Naive thymus-derived CD8-positive, alpha-beta T cell (primary cell): ENCODE results near the gene USP46. TPM values are rescaled to one million over a fixed set of nuclear protein-coding genes. Genes with fewer than 3 reads are reported as not detected.

Source experiments
- ATAC-seq, 2 donors: fragments of 150-1000 bp; cut with Tn5 transposase in 1 of 2; sonication (Bioruptor Pico), chemical (Tn5 transposase) in 1 of 2; 1 replicate in 1 of 2; 2 replicates in 1 of 2; pipeline ENCODE4 v1.10.0; 2021; ENCODE audit warnings: mild to moderate bottlenecking in 2 of 2, moderate library complexity in 2 of 2
- POLR2A ChIA-PET: fragments of 350-600 bp; sonication (Branson Sonifier 250); formaldehyde crosslinking; loops from one replicate; lab custom pipeline; 2021; ENCODE audit warnings: antibody characterized with exemption; lab: Charles Lee
- DNase-seq, 10 donors: peaks; one replicate each; pipeline versions ENCODE4 v3.0.0 to v3.0.0-alpha.2; 2020 to 2022
- H3K27ac Mint-ChIP-seq, 10 donors: one replicate each; pipeline ENCODE4 v1.8.0; 2020 to 2022; ENCODE audit warnings: mild to moderate bottlenecking in 10 of 10, mixed read lengths in 10 of 10, moderate library complexity in 4 of 10, inconsistent platforms in 1 of 10
- H3K27me3 Mint-ChIP-seq, 5 donors: one replicate each; pipeline ENCODE4 v1.8.0; 2021 to 2022; ENCODE audit warnings: mixed read lengths in 5 of 5
- H3K36me3 Mint-ChIP-seq, 3 donors: one replicate each; pipeline ENCODE4 v1.8.0; 2020 to 2022; ENCODE audit warnings: mixed read lengths in 3 of 3, mild to moderate bottlenecking in 2 of 3, inconsistent platforms in 1 of 3
- H3K4me1 Mint-ChIP-seq, 4 donors: one replicate each; pipeline ENCODE4 v1.8.0; 2021 to 2022; ENCODE audit warnings: mixed read lengths in 4 of 4
- H3K4me3 Mint-ChIP-seq, 10 donors: one replicate each; pipeline ENCODE4 v1.8.0; 2020 to 2022; ENCODE audit warnings: mild to moderate bottlenecking in 10 of 10, mixed read lengths in 10 of 10, moderate library complexity in 6 of 10, inconsistent platforms in 1 of 10
- H3K9me3 Mint-ChIP-seq, 9 donors: one replicate each; pipeline ENCODE4 v1.8.0; 2020 to 2022; ENCODE audit warnings: mixed read lengths in 9 of 9, mild to moderate bottlenecking in 3 of 9, inconsistent platforms in 1 of 9, moderate library complexity in 1 of 9
- polyA plus RNA-seq, 3 donors: library from polyadenylated mRNA; unstranded; fragments of 300-500 nt; fragmentation: Illumina TruSeq; gene quantifications; one replicate each; pipeline ENCODE4 v1.2.3, GENCODE V29; 2021
- total RNA-seq, 8 experiments: library from RNA in 2 of 8; stranded (reverse) in 2 of 8; gene quantifications; one replicate each; pipeline ENCODE4 v1.2.3 and lab custom pipeline; 2021 to 2026

The USP46 gene, protein sequence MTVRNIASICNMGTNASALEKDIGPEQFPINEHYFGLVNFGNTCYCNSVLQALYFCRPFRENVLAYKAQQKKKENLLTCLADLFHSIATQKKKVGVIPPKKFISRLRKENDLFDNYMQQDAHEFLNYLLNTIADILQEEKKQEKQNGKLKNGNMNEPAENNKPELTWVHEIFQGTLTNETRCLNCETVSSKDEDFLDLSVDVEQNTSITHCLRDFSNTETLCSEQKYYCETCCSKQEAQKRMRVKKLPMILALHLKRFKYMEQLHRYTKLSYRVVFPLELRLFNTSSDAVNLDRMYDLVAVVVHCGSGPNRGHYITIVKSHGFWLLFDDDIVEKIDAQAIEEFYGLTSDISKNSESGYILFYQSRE
- total RNA-seq (1 to 10 TPM; 2.7 to 3.9 TPM), polyA plus RNA-seq (under 1 TPM in 2 of 3 donors, not detected in 1; 0.24 to 0.28 TPM), total RNA-seq (lab: John Stamatoyannopoulos, UW) (2.4 to 12.3 (median 5.5) reads per million in 6 experiments)

GRCh38 chr4:52659001-52659721 lies at the start of gene USP46:
TSS of gene USP46 (minus strand) at chr4:52659301. CDS start at chr4:52659150, 151 bp downstream.
- Mint-ChIP-seq H3K27me3 (peaks cover 15 to 39% (median 15%) of the 10 kb centered on the region in 5 donors), H3K27ac (peak within 1 kb of the TSS in 7 of 10 donors; percentile 58 to 85 (median 65)), H3K4me1 (peaks cover 8 to 21% (median 18%) of the 10 kb centered on the region in 4 donors), H3K36me3 (peaks cover 0 to 9% (median 8%) of the 10 kb centered on the region in 3 donors), H3K4me3 (peak within 1 kb of the TSS; percentile 75 to 91 (median 86)), H3K9me3 (peaks cover 0 to 6% (median 0%) of the 10 kb centered on the region in 9 donors)
- ATAC-seq (peak; percentile 63 to 86), DNase-seq (peak in 9 of 10 donors; percentile 14 to 56 (median 22))
- POLR2A ChIA-PET, result interaction anchor here (1.0 to 2.7 kb wide), 2 partner anchors 53 to 62 kb away, joined by 3 to 13 read pairs; no protein-coding TSS in a partner anchor

DNA sequence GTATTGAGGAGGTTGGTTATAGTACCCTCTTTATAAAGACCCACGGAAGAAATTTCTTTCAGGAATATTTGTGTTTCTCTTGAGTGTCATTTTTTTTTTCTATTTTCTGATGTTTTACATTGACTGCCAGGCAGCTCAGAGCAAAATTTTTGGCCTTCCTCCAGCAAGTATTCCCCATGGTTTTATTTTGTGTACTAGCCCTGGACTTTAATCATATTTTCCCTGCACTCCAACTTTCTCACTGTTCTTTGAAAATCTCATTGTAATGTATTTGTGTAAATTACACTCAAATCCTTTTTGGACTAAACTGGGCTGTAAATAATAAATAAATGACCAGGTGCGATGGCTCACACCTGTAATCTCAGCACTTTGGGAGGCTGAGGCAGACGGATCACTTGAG lies 45.6 kb upstream of the USP46 start:
- Mint-ChIP-seq H3K9me3 (no peaks in the 10 kb centered on the region), H3K4me1 (no peaks in the 10 kb centered on the region), H3K36me3 (peaks cover 0 to 3% (median 0%) of the 10 kb centered on the region in 3 donors), H3K4me3 (no peak overlapping the region), H3K27ac (no peak overlapping the region), H3K27me3 (peaks cover 0 to 6% (median 0%) of the 10 kb centered on the region in 5 donors)
- POLR2A ChIA-PET, result no interaction called here
- ATAC-seq, result no peak
- DNase-seq, result no peak

- Mint-ChIP-seq H3K27me3 (peaks cover 0 to 6% (median 0%) of the 10 kb centered on the region in 5 donors), H3K9me3 (no peaks in the 10 kb centered on the region), H3K36me3 (peaks cover 0 to 3% (median 0%) of the 10 kb centered on the region in 3 donors), H3K27ac (no peak overlapping the region), H3K4me3 (no peak overlapping the region), H3K4me1 (no peaks in the 10 kb centered on the region)
- no peak for DNase-seq
- no peak for ATAC-seq
- POLR2A ChIA-PET, result interaction anchor here (0.7 kb wide), 1 partner anchor 8 kb away, joined by 4 read pairs; no protein-coding TSS in a partner anchor
These were observed 45.0 kb upstream of the USP46 start for GRCh38 chr4:52704133-52704532.

GRCh38 chr4:52701207-52701606 lies 42.1 kb upstream of the USP46 start:
- Mint-ChIP-seq H3K9me3 (no peaks in the 10 kb centered on the region), H3K4me1 (peaks cover 0 to 4% (median 2%) of the 10 kb centered on the region in 4 donors), H3K27me3 (peaks cover 0 to 10% (median 3%) of the 10 kb centered on the region in 5 donors), H3K27ac (no peak overlapping the region), H3K4me3 (no peak overlapping the region), H3K36me3 (no peaks in the 10 kb centered on the region)
- ATAC-seq, result no peak
- POLR2A ChIA-PET, result interaction anchor here (1.4 kb wide), 1 partner anchor 11 kb away, joined by 4 read pairs; no protein-coding TSS in a partner anchor
- DNase-seq, result no peak

- H3K4me3 Mint-ChIP-seq, result no peak overlapping the region
- H3K36me3 Mint-ChIP-seq, result peaks cover 0 to 32% (median 26%) of the 10 kb centered on the region in 3 donors
- no peak for DNase-seq
- ATAC-seq, result no peak
- no peak overlapping the region for H3K27ac Mint-ChIP-seq
- peaks cover 13 to 45% (median 27%) of the 10 kb centered on the region in 9 donors for H3K9me3 Mint-ChIP-seq
- H3K27me3 Mint-ChIP-seq, result peaks cover 10 to 37% (median 25%) of the 10 kb centered on the region in 5 donors
- H3K4me1 Mint-ChIP-seq, result peaks cover 0 to 4% (median 2%) of the 10 kb centered on the region in 4 donors
- POLR2A ChIA-PET, result no interaction called here
These were observed 35.8 kb upstream of the USP46 start for GRCh38 chr4:52694936-52695335.

- Mint-ChIP-seq H3K27me3 (peaks cover 10 to 37% (median 24%) of the 10 kb centered on the region in 5 donors), H3K4me1 (peaks cover 0 to 4% (median 2%) of the 10 kb centered on the region in 4 donors), H3K9me3 (peaks cover 13 to 45% (median 27%) of the 10 kb centered on the region in 9 donors), H3K4me3 (no peak overlapping the region), H3K27ac (no peak overlapping the region), H3K36me3 (peaks cover 0 to 32% (median 26%) of the 10 kb centered on the region in 3 donors)
- DNase-seq, result no peak
- POLR2A ChIA-PET, result no interaction called here
- ATAC-seq, result no peak
These were observed 34.4 kb upstream of the USP46 start for GRCh38 chr4:52693492-52693891.

DNA sequence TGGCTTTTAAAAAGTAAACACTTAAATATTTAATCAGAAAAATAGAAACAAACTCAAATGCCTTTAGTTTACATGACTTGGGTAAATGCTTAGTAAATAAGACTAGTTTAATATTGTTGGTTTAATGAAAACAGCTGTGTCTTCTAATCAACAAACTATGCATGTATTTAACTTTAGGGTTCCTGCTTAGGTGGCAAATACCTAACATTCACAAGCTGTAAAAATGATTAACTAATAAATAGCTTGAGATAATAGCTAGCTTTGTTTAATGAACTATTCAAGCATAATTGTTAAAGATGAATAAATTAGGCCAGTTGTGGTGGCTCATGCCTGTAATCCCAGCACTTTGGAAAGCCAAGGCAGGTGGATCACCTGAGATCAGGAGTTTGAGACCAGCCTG lies 30.0 kb upstream of the USP46 start:
- POLR2A ChIA-PET, result no interaction called here
- H3K27ac Mint-ChIP-seq, result no peak overlapping the region
- DNase-seq, result no peak
- H3K27me3 Mint-ChIP-seq, result peaks cover 0 to 26% (median 22%) of the 10 kb centered on the region in 5 donors
- peaks cover 0 to 24% (median 23%) of the 10 kb centered on the region in 3 donors for H3K36me3 Mint-ChIP-seq
- no peak for ATAC-seq
- peaks cover 9 to 30% (median 25%) of the 10 kb centered on the region in 9 donors for H3K9me3 Mint-ChIP-seq
- H3K4me1 Mint-ChIP-seq, result no peaks in the 10 kb centered on the region
- H3K4me3 Mint-ChIP-seq, result no peak overlapping the region

- DNase-seq (no peak), ATAC-seq (no peak)
- H3K27me3 Mint-ChIP-seq, result peaks cover 0 to 19% (median 9%) of the 10 kb centered on the region in 5 donors
- H3K4me1 Mint-ChIP-seq, result no peaks in the 10 kb centered on the region
- peaks cover 3 to 16% (median 11%) of the 10 kb centered on the region in 9 donors for H3K9me3 Mint-ChIP-seq
- H3K36me3 Mint-ChIP-seq, result peaks cover 0 to 13% (median 10%) of the 10 kb centered on the region in 3 donors
- no peak overlapping the region for H3K27ac Mint-ChIP-seq
- H3K4me3 Mint-ChIP-seq, result no peak overlapping the region
- POLR2A ChIA-PET, result no interaction called here
These were observed 28.6 kb upstream of the USP46 start for GRCh38 chr4:52687696-52688095.

GRCh38 chr4:52685316-52685715 lies 26.2 kb upstream of the USP46 start:
- no peak for ATAC-seq
- Mint-ChIP-seq H3K9me3 (peaks cover 0 to 3% (median 0%) of the 10 kb centered on the region in 9 donors), H3K27ac (no peak overlapping the region), H3K4me1 (no peaks in the 10 kb centered on the region), H3K36me3 (peaks cover 0 to 6% (median 0%) of the 10 kb centered on the region in 3 donors), H3K4me3 (no peak overlapping the region), H3K27me3 (peaks cover 0 to 11% (median 6%) of the 10 kb centered on the region in 5 donors)
- POLR2A ChIA-PET, result no interaction called here
- no peak for DNase-seq

DNA sequence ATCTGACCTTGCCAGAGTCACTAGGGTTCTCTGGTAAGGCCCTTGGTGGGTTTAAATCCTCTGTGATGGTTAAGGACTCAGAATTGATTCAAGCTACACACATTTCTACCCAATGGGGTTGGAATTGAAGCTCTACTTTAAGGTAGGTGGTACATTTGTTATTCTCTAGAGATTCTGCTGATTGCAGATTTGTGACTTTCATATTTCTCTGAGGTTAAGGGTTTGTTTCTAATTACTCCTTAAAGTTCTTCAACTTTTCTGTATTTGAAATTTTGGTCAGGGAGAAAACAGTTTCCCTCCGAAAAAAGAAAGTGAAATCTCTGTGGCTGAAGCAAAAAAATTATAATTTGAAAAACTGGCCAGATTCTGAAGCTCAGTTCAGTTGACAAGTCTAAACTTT lies 25.8 kb upstream of the USP46 start:
- no peak for ATAC-seq

DNA sequence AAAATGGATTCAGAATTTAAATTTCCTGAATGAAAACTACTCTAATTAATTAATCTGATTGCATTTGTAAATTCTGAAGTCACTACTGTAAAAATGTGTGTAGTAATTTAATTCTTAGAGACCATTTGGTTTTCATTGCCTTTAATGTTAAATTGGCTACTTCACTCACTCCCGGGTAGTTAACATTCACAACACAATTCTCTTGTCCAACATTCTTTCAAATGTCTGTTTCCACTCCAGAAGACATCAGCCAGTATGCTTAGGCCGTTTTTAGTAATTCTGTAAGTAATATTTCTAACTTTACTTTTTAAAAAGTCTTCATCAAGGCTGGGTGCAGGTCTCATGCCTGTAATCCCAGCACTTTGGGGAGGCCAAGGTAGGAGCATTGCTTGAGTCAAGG lies 21.3 kb upstream of the USP46 start:
- peaks cover 0 to 3% (median 0%) of the 10 kb centered on the region in 9 donors for H3K9me3 Mint-ChIP-seq

More for the DNA sequence above, 25.8 kb upstream of the USP46 start:
- no peak overlapping the region for H3K4me3 Mint-ChIP-seq
- POLR2A ChIA-PET, result no interaction called here
- H3K4me1 Mint-ChIP-seq, result no peaks in the 10 kb centered on the region
- DNase-seq, result no peak
- H3K36me3 Mint-ChIP-seq, result peaks cover 0 to 6% (median 0%) of the 10 kb centered on the region in 3 donors
- H3K27ac Mint-ChIP-seq, result no peak overlapping the region
- H3K9me3 Mint-ChIP-seq, result peaks cover 0 to 3% (median 0%) of the 10 kb centered on the region in 9 donors
- peaks cover 0 to 8% (median 4%) of the 10 kb centered on the region in 5 donors for H3K27me3 Mint-ChIP-seq

GRCh38 chr4:52676536-52676935 lies 17.4 kb upstream of the USP46 start:
- Mint-ChIP-seq H3K27me3 (peaks cover 0 to 7% (median 4%) of the 10 kb centered on the region in 5 donors), H3K36me3 (peaks cover 0 to 4% (median 0%) of the 10 kb centered on the region in 3 donors), H3K4me3 (no peak overlapping the region), H3K4me1 (no peaks in the 10 kb centered on the region), H3K27ac (no peak overlapping the region), H3K9me3 (peaks cover 0 to 15% (median 3%) of the 10 kb centered on the region in 9 donors)
- DNase-seq, result no peak
- ATAC-seq, result no peak
- POLR2A ChIA-PET, result no interaction called here

More for the DNA sequence above, 21.3 kb upstream of the USP46 start:
- no peak overlapping the region for H3K27ac Mint-ChIP-seq
- no peak overlapping the region for H3K4me3 Mint-ChIP-seq
- H3K4me1 Mint-ChIP-seq, result no peaks in the 10 kb centered on the region
- ATAC-seq (no peak), DNase-seq (no peak)
- POLR2A ChIA-PET, result no interaction called here
- peaks cover 1 to 7% (median 4%) of the 10 kb centered on the region in 5 donors for H3K27me3 Mint-ChIP-seq
- no peaks in the 10 kb centered on the region for H3K36me3 Mint-ChIP-seq
